ENCODE measurements around the gene MACO1. TPM values are rescaled to one million over a fixed set of nuclear protein-coding genes. Genes with fewer than 3 reads are reported as not detected.
A peak's percentile ranks its signal among the peaks of the same experiment; 100 is the strongest.

The MACO1 gene
- total and polyA plus RNA-seq, 2 of the 8 experiments (the other 6 are each of a cell fraction or from before 2014, with no cell fraction given) = 3.5 to 15.1 TPM

- Histone ChIP-seq H3K4me3 (ENCODE audit: extremely low read depth in 1 of 4, insufficient read depth in 2 of 4, low read depth in 3 of 4, low read length in 4 of 4) (no peak overlapping the region), H4K20me1 (replicated peaks in 1 of 2; ENCODE audit: control insufficient read depth in 1 of 2, insufficient read depth in 2 of 2, low read length in 2 of 2) (peaks cover 0 to 2% of the 10 kb centered on the region in 2 experiments), H3K14ac (ENCODE audit: insufficient read length) (no peak overlapping the region), H2BK12ac (ENCODE audit: low read depth, low read length) (no peak overlapping the region), H4K8ac (ENCODE audit: extremely low read depth, insufficient read depth, low read length) (no peak overlapping the region), H2BK120ac (replicated peaks; ENCODE audit: low read depth, low read length) (no peak overlapping the region), H4K5ac (ENCODE audit: insufficient read length, low read depth, low read length) (no peak overlapping the region), H3K9me3 (ENCODE audit: insufficient read depth in 2 of 2, low read depth in 1 of 2, low read length in 1 of 2) (no peaks in the 10 kb centered on the region), H3K23ac (ENCODE audit: insufficient read length) (no peak overlapping the region), H3K9ac (replicated peaks in 1 of 4; ENCODE audit: extremely low read depth in 1 of 4, low read depth in 3 of 4, low read length in 3 of 4) (no peak overlapping the region), H3K23me2 (ENCODE audit: low read depth, low read length) (no peaks in the 10 kb centered on the region), H2AFZ (ENCODE audit: low read length) (no peak overlapping the region), H2BK5ac (ENCODE audit: low read depth, low read length) (no peak overlapping the region), H3K56ac (replicated peaks; ENCODE audit: insufficient read length, low read depth, low read length) (no peak overlapping the region), H2BK15ac (ENCODE audit: low read length) (no peak overlapping the region), H3K27ac (ENCODE audit: low read depth, low read length) (no peak overlapping the region), H3K79me1 (ENCODE audit: low read depth, low read length) (no peaks in the 10 kb centered on the region), H3K36me3 (ENCODE audit: control insufficient read depth in 2 of 4, insufficient read depth in 4 of 4, low read length in 3 of 4) (peaks cover 0 to 13% (median under 1%) of the 10 kb centered on the region in 4 experiments; a peak in 2 of 8 replicates), H3K27me3 (replicated peaks in 1 of 4; ENCODE audit: control insufficient read depth in 3 of 4, extremely low read depth in 1 of 4, insufficient read depth in 3 of 4, low read length in 3 of 4) (no peaks in the 10 kb centered on the region), H3K4me1 (replicated peaks in 1 of 4; ENCODE audit: control insufficient read depth in 3 of 4, insufficient read depth in 4 of 4, low read length in 3 of 4) (peaks cover 0 to 12% (median 7%) of the 10 kb centered on the region in 4 experiments; a peak in 5 of 7 replicates), H3K18ac (ENCODE audit: extremely low read depth, low read length) (no peak overlapping the region), H3K4ac (replicated peaks; ENCODE audit: insufficient read length, low read depth, low read length) (no peak overlapping the region), H2BK20ac (ENCODE audit: low read length) (no peak overlapping the region), H3K4me2 (ENCODE audit: insufficient read depth in 1 of 2, low read depth in 2 of 2, low read length in 2 of 2) (no peak overlapping the region), H3K79me2 (ENCODE audit: control insufficient read depth in 1 of 2, insufficient read depth in 2 of 2, low read length in 2 of 2) (no peaks in the 10 kb centered on the region), H4K91ac (replicated peaks; ENCODE audit: insufficient read length, low read length) (no peak overlapping the region), H2AK5ac (ENCODE audit: low read depth, low read length) (no peak overlapping the region)
- no peak for FAIRE-seq
- ChIA-PET CTCF (ENCODE audit: partially characterized antibody) (interaction anchor here (0.6 to 10.8 kb wide), 27 partner anchors 10 to 1590 kb away, joined by 3 to 93 read pairs (median 5); no protein-coding TSS in a partner anchor), POLR2A (ENCODE audit: partially characterized antibody) (interaction anchor here (1.1 to 1.3 kb wide), 2 partner anchors 18 to 232 kb away, joined by 3 read pairs; no protein-coding TSS in a partner anchor)
- 69% methylated on average over 2 of the region's 2 CpGs; no CpG with 5 or more reads in 1 of the 2 experiments for WGBS, 2 experiments (ENCODE audit: extremely low coverage in 1 of 2, insufficient coverage in 1 of 2, insufficient read length in 1 of 2, insufficient replicate concordance in 2 of 2, low coverage in 1 of 2, low lambda C conversion rate in 2 of 2, missing lambda C conversion rate in 1 of 2)
- DNase-seq (ENCODE audit: low read depth in 1 of 2, low spot score in 2 of 2) = no peak
- TF ChIP-seq CTCF (IDR thresholded peaks at IDR 0.05; ENCODE audit: control extremely low read depth in 1 of 3, insufficient read depth in 1 of 3, low read depth in 1 of 3, low read length in 3 of 3) (peak in 2 of 3 experiments; percentile 32 to 58; a peak in 2 of 4 replicates), SIRT6 (IDR thresholded peaks at IDR 0.05; ENCODE audit: low read length) (no peak), POLR2A (IDR thresholded peaks at IDR 0.05; ENCODE audit: control extremely low read depth in 1 of 2, low read depth in 2 of 2, low read length in 2 of 2) (no peak), KDM5A (IDR thresholded peaks at IDR 0.05; ENCODE audit: low read length) (no peak), EZH2 (IDR thresholded peaks at IDR 0.05; ENCODE audit: low read depth, low read length, severe bottlenecking) (no peak), RXRA (IDR thresholded peaks at IDR 0.05; ENCODE audit: insufficient read depth, low read depth, low read length) (no peak)
Observed at GRCh38 chr1:25487628-25488027, 56.9 kb downstream of the MACO1 start.
